CD14-positive monocyte (primary cell): ENCODE data around the gene FAM171A1. TPM values are rescaled to one million over a fixed set of nuclear protein-coding genes. Genes with fewer than 3 reads are reported as not detected.

Source experiments
- DNase-seq, 3 donors: peaks; one replicate each; pipeline ENCODE4 v3.0.0-alpha.2; 2011 to 2022
- H2AFZ ChIP-seq: 2 replicates; pipeline ENCODE4 v1.6.0; 2012; ENCODE audit warnings: mild to moderate bottlenecking, low read depth, low read length, inconsistent platforms; ENCODE audit not compliant: insufficient read depth, poor library complexity, severe bottlenecking
- H3K27ac ChIP-seq, 2 donors: 1 replicate in 1 of 2; 2 replicates in 1 of 2; pipeline ENCODE4 v1.5.1; 2012 to 2013; ENCODE audit warnings: low read length in 2 of 2, control low read depth in 1 of 2, inconsistent platforms in 1 of 2, low read depth in 1 of 2, mild to moderate bottlenecking in 1 of 2
- H3K27me3 ChIP-seq, 2 donors: one replicate each; pipeline versions ENCODE4 v1.6.0 to v1.6.1; 2011 to 2013; ENCODE audit warnings: low read length in 2 of 2; ENCODE audit not compliant: control insufficient read depth in 2 of 2, insufficient read depth in 2 of 2
- H3K36me3 ChIP-seq, 2 donors: replicated peaks in 1 of 2; 1 replicate in 1 of 2; 2 replicates in 1 of 2; pipeline versions ENCODE4 v1.5.1 to v1.6.1; 2012 to 2013; ENCODE audit warnings: low read length in 2 of 2, control low read depth in 1 of 2, inconsistent platforms in 1 of 2, mild to moderate bottlenecking in 1 of 2; ENCODE audit not compliant: insufficient read depth in 2 of 2, control insufficient read depth in 1 of 2
- H3K4me1 ChIP-seq, 2 donors: 1 replicate in 1 of 2; 2 replicates in 1 of 2; pipeline versions ENCODE4 v1.5.1 to v1.6.1; 2012 to 2013; ENCODE audit warnings: low read length in 2 of 2, control low read depth in 1 of 2, inconsistent platforms in 1 of 2, mild to moderate bottlenecking in 1 of 2, moderate library complexity in 1 of 2; ENCODE audit not compliant: insufficient read depth in 2 of 2, control insufficient read depth in 1 of 2
- H3K4me2 ChIP-seq: replicated peaks from 2 replicates; pipeline ENCODE3; 2012; ENCODE audit warnings: low read length, moderate library complexity, mild to moderate bottlenecking; ENCODE audit not compliant: poor library complexity, severe bottlenecking; ENCODE audit errors: extremely low read depth
- H3K4me3 ChIP-seq, 3 experiments: fragments of 200-600 bp in 1 of 3; sonication (generic) in 1 of 3; replicated peaks in 1 of 3; 1 replicate in 2 of 3; 2 replicates in 1 of 3; pipeline ENCODE4 v1.5.1; 2011 to 2013; ENCODE audit warnings: low read length in 3 of 3, mild to moderate bottlenecking in 3 of 3, control low read depth in 2 of 3, low read depth in 2 of 3, inconsistent platforms in 1 of 3, moderate library complexity in 1 of 3
- H3K79me2 ChIP-seq: 2 replicates; pipeline ENCODE4 v1.6.0; 2012; ENCODE audit warnings: mild to moderate bottlenecking, control low read depth, inconsistent platforms, low read length, moderate library complexity; ENCODE audit not compliant: insufficient read depth
- H3K9ac ChIP-seq: 2 replicates; pipeline ENCODE4 v1.6.0; 2017; ENCODE audit warnings: low read length, mild to moderate bottlenecking; ENCODE audit not compliant: insufficient read depth, poor library complexity, severe bottlenecking
- H3K9me3 ChIP-seq, 2 donors: replicated peaks in 1 of 2; 1 replicate in 1 of 2; 2 replicates in 1 of 2; pipeline versions ENCODE4 v1.5.1 to v1.6.1; 2012 to 2013; ENCODE audit warnings: low read length in 2 of 2, control low read depth in 1 of 2; ENCODE audit not compliant: control insufficient read depth in 1 of 2, insufficient read depth in 1 of 2
- H4K20me1 ChIP-seq: 2 replicates; pipeline ENCODE4 v1.6.0; 2012; ENCODE audit warnings: mild to moderate bottlenecking, low read length, control low read depth, moderate library complexity; ENCODE audit not compliant: insufficient read depth
- H3K27ac Mint-ChIP-seq, 7 donors: one replicate each; pipeline ENCODE4 v1.8.0; 2020; ENCODE audit warnings: mild to moderate bottlenecking in 7 of 7, mixed read lengths in 7 of 7, moderate library complexity in 6 of 7, inconsistent platforms in 2 of 7
- H3K27me3 Mint-ChIP-seq, 3 donors: one replicate each; pipeline ENCODE4 v1.8.0; 2021 to 2022; ENCODE audit warnings: low read depth in 3 of 3, mild to moderate bottlenecking in 3 of 3, mixed read lengths in 3 of 3, moderate library complexity in 3 of 3, inconsistent platforms in 1 of 3
- H3K36me3 Mint-ChIP-seq, 2 donors: one replicate each; pipeline ENCODE4 v1.8.0; 2020; ENCODE audit warnings: mixed read lengths in 2 of 2, inconsistent platforms in 1 of 2, mild to moderate bottlenecking in 1 of 2
- H3K4me1 Mint-ChIP-seq: one replicate; pipeline ENCODE4 v1.8.0; 2020; ENCODE audit warnings: mild to moderate bottlenecking, mixed read lengths
- H3K4me3 Mint-ChIP-seq, 2 donors: one replicate each; pipeline ENCODE4 v1.8.0; 2020; ENCODE audit warnings: mild to moderate bottlenecking in 2 of 2, mixed read lengths in 2 of 2, moderate library complexity in 1 of 2
- H3K9me3 Mint-ChIP-seq, 7 donors: one replicate each; pipeline ENCODE4 v1.8.0; 2020 to 2022; ENCODE audit warnings: mixed read lengths in 7 of 7, mild to moderate bottlenecking in 6 of 7, moderate library complexity in 6 of 7, inconsistent platforms in 2 of 7
- WGBS: methylation state at CpG from one replicate; pipeline ENCODE4 v1.1.5; 2013; ENCODE audit warnings: missing lambda C conversion rate; ENCODE audit not compliant: insufficient coverage; 5-methylcytosine and 5-hydroxymethylcytosine counted together
- intact Hi-C, 2 donors: fragments of 100-400 bp; cut with micrococcal nuclease; formaldehyde crosslinking; loops; one replicate each; pipeline versions ENCODE4 v1.15.0 to v1.15.1; 2023
- polyA plus RNA-seq, 3 donors: library from polyadenylated mRNA; depleted of rRNA in 1 of 3; unstranded in 2 of 3; stranded (reverse) in 1 of 3; fragments of 300-500 nt in 2 of 3; fragments of >200 nt in 1 of 3; fragmentation: Illumina TruSeq in 2 of 3; gene quantifications; 1 replicate in 2 of 3; 2 replicates in 1 of 3; pipeline ENCODE4 v1.2.3, GENCODE V29; 2012 to 2021
- TF ChIP-seq, protein P1 (sequence below): fragments of 200-600 bp; IDR thresholded peaks from one replicate; pipeline ENCODE4 v1.8.0; 2022; ENCODE audit warnings: antibody characterized with exemption, mild to moderate bottlenecking

The FAM171A1 gene
- polyA plus RNA-seq, 3 donors = not detected

DNA sequence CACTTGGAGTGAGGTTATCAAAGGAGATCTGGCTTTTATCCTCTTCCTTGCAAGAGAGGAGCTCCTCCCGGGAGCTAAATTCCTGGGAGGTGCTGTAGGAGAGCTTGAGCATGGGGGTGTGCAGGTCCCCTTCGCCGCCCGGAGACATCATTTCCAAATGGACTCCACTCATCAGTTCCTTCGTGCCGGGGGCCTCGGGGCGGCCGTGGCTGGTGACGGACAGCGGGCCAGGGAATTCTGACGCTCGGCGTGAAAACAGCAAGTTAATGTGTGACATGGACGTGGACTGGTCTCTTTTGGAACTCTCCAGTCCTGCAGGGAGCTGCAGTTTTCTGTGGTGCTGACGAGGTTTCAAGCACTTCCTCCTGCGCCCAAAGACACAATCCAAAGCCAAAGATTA lies 156.9 kb downstream of the FAM171A1 start:
- Histone ChIP-seq H3K27me3 (peaks cover 0 to 6% of the 10 kb centered on the region in 2 donors), H3K9me3 (no peaks in the 10 kb centered on the region), H3K36me3 (no peaks in the 10 kb centered on the region), H3K4me1 (no peaks in the 10 kb centered on the region), H3K27ac (no peak overlapping the region), H4K20me1 (no peaks in the 10 kb centered on the region), H3K4me2 (no peak overlapping the region), H3K9ac (no peak overlapping the region), H2AFZ (no peak overlapping the region), H3K4me3 (no peak overlapping the region), H3K79me2 (no peaks in the 10 kb centered on the region)
- WGBS = 91% methylated on average over 16 of the region's 17 CpGs
- H3K4me1 Mint-ChIP-seq = no peaks in the 10 kb centered on the region
- no peak overlapping the region for H3K4me3 Mint-ChIP-seq
- no peak for DNase-seq
- H3K27me3 Mint-ChIP-seq = peaks cover 2 to 19% (median 17%) of the 10 kb centered on the region in 3 donors
- no peaks in the 10 kb centered on the region for H3K36me3 Mint-ChIP-seq
- TF ChIP-seq, protein P1, sequence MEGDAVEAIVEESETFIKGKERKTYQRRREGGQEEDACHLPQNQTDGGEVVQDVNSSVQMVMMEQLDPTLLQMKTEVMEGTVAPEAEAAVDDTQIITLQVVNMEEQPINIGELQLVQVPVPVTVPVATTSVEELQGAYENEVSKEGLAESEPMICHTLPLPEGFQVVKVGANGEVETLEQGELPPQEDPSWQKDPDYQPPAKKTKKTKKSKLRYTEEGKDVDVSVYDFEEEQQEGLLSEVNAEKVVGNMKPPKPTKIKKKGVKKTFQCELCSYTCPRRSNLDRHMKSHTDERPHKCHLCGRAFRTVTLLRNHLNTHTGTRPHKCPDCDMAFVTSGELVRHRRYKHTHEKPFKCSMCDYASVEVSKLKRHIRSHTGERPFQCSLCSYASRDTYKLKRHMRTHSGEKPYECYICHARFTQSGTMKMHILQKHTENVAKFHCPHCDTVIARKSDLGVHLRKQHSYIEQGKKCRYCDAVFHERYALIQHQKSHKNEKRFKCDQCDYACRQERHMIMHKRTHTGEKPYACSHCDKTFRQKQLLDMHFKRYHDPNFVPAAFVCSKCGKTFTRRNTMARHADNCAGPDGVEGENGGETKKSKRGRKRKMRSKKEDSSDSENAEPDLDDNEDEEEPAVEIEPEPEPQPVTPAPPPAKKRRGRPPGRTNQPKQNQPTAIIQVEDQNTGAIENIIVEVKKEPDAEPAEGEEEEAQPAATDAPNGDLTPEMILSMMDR = no peak
- intact Hi-C loops = no loop called here
- peaks cover 0 to 2% (median 0%) of the 10 kb centered on the region in 7 donors for H3K9me3 Mint-ChIP-seq
- H3K27ac Mint-ChIP-seq = no peak overlapping the region

DNA sequence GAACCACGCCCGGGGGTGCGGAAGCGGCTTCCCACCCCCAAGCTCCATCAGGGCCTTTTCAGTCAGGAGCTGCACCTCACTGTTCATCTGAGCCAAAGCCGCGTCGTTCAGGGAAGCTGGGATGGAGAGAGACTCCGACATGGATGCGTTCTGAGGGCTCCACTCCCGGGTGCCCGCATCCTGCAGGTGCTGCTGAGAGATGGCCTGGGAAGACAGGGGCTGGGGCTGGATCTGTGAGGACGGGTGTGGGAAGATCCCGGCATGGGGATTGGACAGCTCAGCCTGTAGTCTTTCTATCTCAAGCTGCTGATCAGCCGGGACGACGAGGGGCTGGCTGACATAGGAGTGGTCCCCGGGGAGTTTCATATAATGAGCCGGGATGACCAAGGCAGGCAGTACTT lies 157.6 kb downstream of the FAM171A1 start:
- 92% methylated on average over 8 of the region's 18 CpGs for WGBS
- TF ChIP-seq, protein P1 = no peak
- DNase-seq = no peak
- peaks cover 0 to 6% of the 10 kb centered on the region in 2 donors for H3K27me3 ChIP-seq
- no peak overlapping the region for H3K4me3 Mint-ChIP-seq
- H3K27ac Mint-ChIP-seq = no peak overlapping the region
- no peaks in the 10 kb centered on the region for H3K9me3 ChIP-seq
- no peaks in the 10 kb centered on the region for H3K36me3 Mint-ChIP-seq
- no peaks in the 10 kb centered on the region for H3K79me2 ChIP-seq
- no peaks in the 10 kb centered on the region for H3K9me3 Mint-ChIP-seq
- no peaks in the 10 kb centered on the region for H3K36me3 ChIP-seq
- H3K4me1 ChIP-seq = peaks cover 0 to 3% of the 10 kb centered on the region in 2 donors
- H3K9ac ChIP-seq = no peak overlapping the region
- no peaks in the 10 kb centered on the region for H4K20me1 ChIP-seq
- no peak overlapping the region for H3K4me2 ChIP-seq
- H3K4me1 Mint-ChIP-seq = peaks cover 6% of the 10 kb centered on the region
- H3K27me3 Mint-ChIP-seq = peaks cover 2 to 19% (median 17%) of the 10 kb centered on the region in 3 donors
- H3K27ac ChIP-seq = no peak overlapping the region
- H3K4me3 ChIP-seq = no peak overlapping the region
- intact Hi-C loops = no loop called here
- H2AFZ ChIP-seq = no peak overlapping the region
